Gastrocnemius medialis (tissue), 4 donors: ENCODE measurements around the gene KLHL29. TPM values are rescaled to one million over a fixed set of nuclear protein-coding genes. Genes with fewer than 3 reads are reported as not detected.

Experiments
- ATAC-seq, 2 donors: fragments of 150-250 bp; one replicate each; pipeline ENCODE4 v1.9.1; 2016
- DNase-seq, 2 donors: peaks; one replicate each; pipeline ENCODE4 v3.0.0-alpha.2; 2019
- H3K27ac ChIP-seq, 4 donors: fragments of 200-600 bp; sonication (generic); 1 replicate in 1 of 4; 2 replicates in 3 of 4; pipeline ENCODE4 v1.5.1; 2016 to 2018; ENCODE audit warnings: mild to moderate bottlenecking in 2 of 4, moderate library complexity in 1 of 4
- H3K27me3 ChIP-seq, 3 donors: fragments of 200-600 bp; sonication (generic) in 2 of 3; 1 replicate in 1 of 3; 2 replicates in 2 of 3; pipeline versions ENCODE4 v1.5.1 to v1.6.0; 2016 to 2019; ENCODE audit warnings: mild to moderate bottlenecking in 1 of 3, moderate library complexity in 1 of 3
- H3K36me3 ChIP-seq, 2 donors: fragments of 200-600 bp; sonication (generic) in 1 of 2; one replicate each; pipeline ENCODE4 v1.5.1; 2017 to 2018
- H3K4me1 ChIP-seq, 2 donors: fragments of 200-600 bp; sonication (generic) in 1 of 2; one replicate each; pipeline ENCODE4 v1.5.1; 2016 to 2017; ENCODE audit warnings: mild to moderate bottlenecking in 2 of 2
- H3K4me3 ChIP-seq, 4 donors: fragments of 200-600 bp; sonication (generic) in 3 of 4; 1 replicate in 1 of 4; 2 replicates in 3 of 4; pipeline ENCODE4 v1.5.1; 2016 to 2019; ENCODE audit warnings: mild to moderate bottlenecking in 2 of 4
- H3K9me3 ChIP-seq, 3 donors: fragments of 200-600 bp; sonication (generic) in 2 of 3; 1 replicate in 1 of 3; 2 replicates in 2 of 3; pipeline ENCODE4 v1.5.1; 2016 to 2019
- POLR2A ChIP-seq, 2 donors: fragments of 450-650 bp; IDR thresholded peaks; one replicate each; pipeline ENCODE4 v1.6.1; 2017; ENCODE audit warnings: antibody characterized with exemption in 2 of 2, mild to moderate bottlenecking in 2 of 2, moderate library complexity in 2 of 2
- in situ Hi-C, 4 donors: fragments of 200-750 bp; cut with MboI; loops; one replicate each; pipeline versions ENCODE4 v1.15.0 to v1.8.0; 2017; ENCODE audit warnings: low sequenced_read_pairs in 4 of 4
- intact Hi-C: fragments of 100-400 bp; cut with DNase I; formaldehyde crosslinking; loops from one replicate; pipeline ENCODE4 v1.15.1; 2023; ENCODE audit warnings: low total_unique reads
- total RNA-seq, 4 donors: library from RNA; depleted of rRNA; stranded (reverse); fragments of >200 nt; gene quantifications; one replicate each; pipeline versions ENCODE4 v1.1.0 to v1.2.3, GENCODE V29; 2016
- TF ChIP-seq, protein P1 (sequence below), 5 experiments: fragments of 450-650 bp in 3 of 5; fragments of 200-600 bp in 2 of 5; sonication (generic) in 2 of 5; IDR thresholded peaks in 4 of 5; conservative IDR thresholded peaks in 1 of 5; 1 replicate in 4 of 5; 2 replicates in 1 of 5; pipeline ENCODE4 v1.5.1; 2016 to 2019; ENCODE audit warnings: antibody characterized with exemption in 5 of 5, mild to moderate bottlenecking in 3 of 5, moderate library complexity in 3 of 5

Gene KLHL29
- total RNA-seq, 4 donors from 2014 or later = 4.3 to 24.9 (median 8.7) TPM

DNA sequence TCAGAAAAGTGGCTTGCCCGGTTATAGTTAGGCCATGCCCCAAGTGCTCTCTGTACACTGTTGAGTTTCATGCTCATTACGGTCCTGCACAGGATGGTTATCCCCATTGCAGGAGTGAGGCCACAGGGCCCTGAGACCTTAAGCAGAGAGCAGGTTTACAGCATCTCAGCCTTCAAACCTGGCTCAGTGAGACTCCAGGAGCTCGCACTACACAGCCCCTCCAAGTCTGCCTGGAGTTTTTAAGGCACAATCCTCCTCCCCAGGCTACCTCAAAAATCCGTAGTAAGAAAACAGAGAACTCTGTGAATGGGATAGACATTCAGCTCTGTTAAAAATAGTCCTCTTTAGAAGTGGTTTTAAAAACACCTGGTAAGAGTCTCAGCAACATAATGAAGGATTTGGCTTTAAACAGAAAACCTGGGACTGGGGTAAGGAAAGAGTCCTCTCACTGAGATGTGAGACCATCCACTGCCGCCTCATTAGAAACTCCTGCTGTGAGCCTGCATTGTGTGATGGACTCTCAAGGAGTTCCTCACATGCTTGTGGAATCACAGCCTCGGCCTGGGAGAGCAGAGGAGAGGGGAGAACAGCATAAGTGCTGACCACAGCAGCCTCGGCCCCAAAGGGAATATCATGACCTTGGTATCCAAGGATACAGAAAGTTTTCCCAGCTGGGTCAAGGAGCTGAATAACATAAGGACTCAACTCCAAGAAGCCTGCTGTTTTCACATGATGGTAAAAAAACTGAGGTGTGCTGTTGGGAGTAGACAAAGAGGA, 327.2 kb downstream of the KLHL29 start:
- H3K27ac ChIP-seq = peak overlapping the region; percentile 6 to 57 (median 30)
- DNase-seq (no peak), ATAC-seq (peak; percentile 38 to 46)
- H3K9me3 ChIP-seq = no peaks in the 10 kb centered on the region
- no peak overlapping the region for H3K4me3 ChIP-seq
- TF ChIP-seq, protein P1, sequence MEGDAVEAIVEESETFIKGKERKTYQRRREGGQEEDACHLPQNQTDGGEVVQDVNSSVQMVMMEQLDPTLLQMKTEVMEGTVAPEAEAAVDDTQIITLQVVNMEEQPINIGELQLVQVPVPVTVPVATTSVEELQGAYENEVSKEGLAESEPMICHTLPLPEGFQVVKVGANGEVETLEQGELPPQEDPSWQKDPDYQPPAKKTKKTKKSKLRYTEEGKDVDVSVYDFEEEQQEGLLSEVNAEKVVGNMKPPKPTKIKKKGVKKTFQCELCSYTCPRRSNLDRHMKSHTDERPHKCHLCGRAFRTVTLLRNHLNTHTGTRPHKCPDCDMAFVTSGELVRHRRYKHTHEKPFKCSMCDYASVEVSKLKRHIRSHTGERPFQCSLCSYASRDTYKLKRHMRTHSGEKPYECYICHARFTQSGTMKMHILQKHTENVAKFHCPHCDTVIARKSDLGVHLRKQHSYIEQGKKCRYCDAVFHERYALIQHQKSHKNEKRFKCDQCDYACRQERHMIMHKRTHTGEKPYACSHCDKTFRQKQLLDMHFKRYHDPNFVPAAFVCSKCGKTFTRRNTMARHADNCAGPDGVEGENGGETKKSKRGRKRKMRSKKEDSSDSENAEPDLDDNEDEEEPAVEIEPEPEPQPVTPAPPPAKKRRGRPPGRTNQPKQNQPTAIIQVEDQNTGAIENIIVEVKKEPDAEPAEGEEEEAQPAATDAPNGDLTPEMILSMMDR (IDR thresholded peaks at IDR 0.05 in 4 of 5, conservative IDR thresholded peaks at IDR 0.05 in 1 of 5) = no peak
- no peak for TF ChIP-seq POLR2A (IDR thresholded peaks at IDR 0.05)
- in situ Hi-C loops = no loop called here
- intact Hi-C loops = no loop called here
- H3K4me1 ChIP-seq = peaks cover 0 to 4% of the 10 kb centered on the region in 2 donors
- H3K27me3 ChIP-seq = no peaks in the 10 kb centered on the region
- peaks cover 0 to under 1% of the 10 kb centered on the region in 2 donors for H3K36me3 ChIP-seq

DNA sequence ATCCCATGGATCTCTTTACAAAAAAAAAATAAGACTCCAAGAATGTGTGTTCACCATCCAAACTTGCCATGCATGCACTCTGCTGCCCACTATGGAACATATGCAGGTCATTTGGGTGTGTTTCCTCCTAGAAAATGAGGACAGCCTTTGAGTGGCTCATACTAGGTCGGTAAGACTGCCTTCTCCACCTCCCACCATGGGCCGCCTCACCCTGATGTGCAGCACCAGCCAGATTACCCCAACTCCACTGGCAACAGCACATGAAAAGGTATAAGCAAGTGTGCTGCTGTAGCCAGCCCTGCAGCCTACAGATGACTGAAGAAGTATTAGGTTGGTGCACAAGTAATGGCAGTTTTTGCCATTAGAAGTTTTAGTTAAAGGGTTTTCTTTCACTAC, 327.8 kb downstream of the KLHL29 start:
- ATAC-seq (no peak), DNase-seq (no peak)
- no peaks in the 10 kb centered on the region for H3K9me3 ChIP-seq
- H3K36me3 ChIP-seq = no peaks in the 10 kb centered on the region
- TF ChIP-seq POLR2A (IDR thresholded peaks at IDR 0.05) = no peak
- TF ChIP-seq, protein P1 (IDR thresholded peaks at IDR 0.05 in 4 of 5, conservative IDR thresholded peaks at IDR 0.05 in 1 of 5) = no peak
- H3K27ac ChIP-seq = peak overlapping the region in 2 of 4 donors; percentile 6 to 31
- intact Hi-C loops = no loop called here
- in situ Hi-C loops = no loop called here
- H3K4me3 ChIP-seq = no peak overlapping the region
- no peaks in the 10 kb centered on the region for H3K27me3 ChIP-seq
- H3K4me1 ChIP-seq = peaks cover 0 to 4% of the 10 kb centered on the region in 2 donors

DNA sequence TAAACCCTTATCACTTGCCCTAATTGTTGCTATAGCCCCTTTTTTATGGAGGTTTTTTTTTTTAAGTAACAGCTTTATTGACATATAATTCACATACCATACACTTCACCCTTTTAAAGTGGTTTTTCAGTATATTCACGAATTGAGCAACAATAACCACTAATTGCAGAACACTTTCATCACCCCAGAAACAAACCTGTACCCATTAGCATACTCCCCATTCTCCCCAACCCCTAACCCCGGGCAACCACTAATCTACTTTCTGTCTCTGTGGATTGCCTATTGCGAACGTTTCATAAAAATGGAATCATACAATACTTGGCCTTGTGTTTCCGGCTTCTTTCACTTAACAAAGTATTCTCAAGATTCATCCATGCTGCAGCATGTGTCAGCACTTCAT, 328.4 kb downstream of the KLHL29 start:
- ATAC-seq (no peak), DNase-seq (no peak)
- peaks cover 0 to 4% of the 10 kb centered on the region in 2 donors for H3K4me1 ChIP-seq
- no peaks in the 10 kb centered on the region for H3K9me3 ChIP-seq
- H3K36me3 ChIP-seq = no peaks in the 10 kb centered on the region
- TF ChIP-seq, protein P1 (IDR thresholded peaks at IDR 0.05 in 4 of 5, conservative IDR thresholded peaks at IDR 0.05 in 1 of 5) = no peak
- no peak for TF ChIP-seq POLR2A (IDR thresholded peaks at IDR 0.05)
- H3K27me3 ChIP-seq = no peaks in the 10 kb centered on the region
- no peak overlapping the region for H3K27ac ChIP-seq
- no peak overlapping the region for H3K4me3 ChIP-seq
- intact Hi-C loops = no loop called here
- in situ Hi-C loops = no loop called here

DNA sequence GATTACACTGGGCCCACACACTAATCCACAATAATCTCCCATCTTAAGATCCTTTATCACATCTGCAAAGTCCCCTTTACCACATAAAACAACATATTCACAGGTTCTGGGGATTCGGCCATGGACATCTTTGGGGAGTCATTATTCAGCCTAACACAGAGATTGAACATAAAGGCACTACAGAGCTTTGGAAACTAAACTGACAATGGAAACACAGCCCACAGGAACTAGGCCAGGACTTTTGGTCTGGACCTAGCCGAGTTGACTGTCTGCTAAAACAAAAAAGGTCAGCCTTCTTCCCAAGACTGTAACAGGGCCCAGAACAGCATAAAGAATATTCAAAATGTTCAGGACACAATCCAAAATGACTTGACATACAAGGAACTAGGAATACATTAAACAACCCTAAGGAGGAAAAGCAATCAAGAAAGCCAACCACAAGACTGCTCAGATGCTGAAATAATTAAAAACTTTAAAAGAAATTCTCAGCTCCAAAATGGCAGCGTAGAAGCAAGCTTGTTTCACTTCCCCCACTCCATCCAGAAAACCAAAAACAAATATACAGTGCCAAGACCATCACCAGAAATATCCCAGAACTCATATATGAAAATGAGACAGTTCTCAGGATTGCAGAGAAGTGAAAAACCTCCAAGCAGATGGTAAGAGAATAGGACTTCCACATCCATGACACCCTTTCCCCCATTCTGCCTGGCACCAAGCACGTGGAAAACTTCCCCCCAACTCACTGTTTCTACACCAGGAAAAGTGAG, 334.1 kb downstream of the KLHL29 start:
- no peaks in the 10 kb centered on the region for H3K9me3 ChIP-seq
- no peak overlapping the region for H3K27ac ChIP-seq
- H3K4me3 ChIP-seq = no peak overlapping the region
- DNase-seq (no peak), ATAC-seq (no peak)
- H3K4me1 ChIP-seq = peaks cover 0 to 3% of the 10 kb centered on the region in 2 donors
- TF ChIP-seq, protein P1 (IDR thresholded peaks at IDR 0.05 in 4 of 5, conservative IDR thresholded peaks at IDR 0.05 in 1 of 5) = no peak
- no peak for TF ChIP-seq POLR2A (IDR thresholded peaks at IDR 0.05)
- intact Hi-C loops (no loop called here), in situ Hi-C loops (no loop called here)
- no peaks in the 10 kb centered on the region for H3K36me3 ChIP-seq
- H3K27me3 ChIP-seq = no peaks in the 10 kb centered on the region
